ENCODE data around the gene GRK6.

Gene GRK6

GRCh38 chr5:177426566-177427210 is at the start of gene GRK6:
Gene GRK6, plus strand, starts transcription at chr5:177426676. Its CDS starts 170 bp downstream, at chr5:177426846.
- DNase-seq (ENCODE audit: low read depth in 1 of 2, low spot score in 1 of 2) = peak; percentile 43 to 57

- DNase-seq (ENCODE audit: low read depth in 1 of 2, low spot score in 1 of 2) = no peak
These were observed 48.4 kb upstream of the GRK6 start for GRCh38 chr5:177377851-177378776.

GRCh38 chr5:177378884-177379883 is 47.3 kb upstream of the GRK6 start:
- DNase-seq (ENCODE audit: low read depth in 1 of 2, low spot score in 1 of 2) = no peak

GRCh38 chr5:177380805-177381126 is 45.7 kb upstream of the GRK6 start:
- DNase-seq (ENCODE audit: low read depth in 1 of 2, low spot score in 1 of 2) = no peak

GRCh38 chr5:177382423-177383029 is 44.0 kb upstream of the GRK6 start:
- DNase-seq (ENCODE audit: low read depth in 1 of 2, low spot score in 1 of 2) = no peak

GRCh38 chr5:177383181-177383580 is 43.3 kb upstream of the GRK6 start:
- DNase-seq (ENCODE audit: low read depth in 1 of 2, low spot score in 1 of 2) = no peak

GRCh38 chr5:177384134-177384533 is 42.3 kb upstream of the GRK6 start, which contains the start of gene SLC34A1:
Gene SLC34A1, plus strand, starts transcription at chr5:177384434. Its CDS starts 1,308 bp downstream, at chr5:177385742.
- no peak for DNase-seq (ENCODE audit: low read depth in 1 of 2, low spot score in 1 of 2)

GRCh38 chr5:177385720-177386119 is 40.8 kb upstream of the GRK6 start:
- no peak for DNase-seq (ENCODE audit: low read depth in 1 of 2, low spot score in 1 of 2)

- no peak for DNase-seq (ENCODE audit: low read depth in 1 of 2, low spot score in 1 of 2)
These were observed 39.9 kb upstream of the GRK6 start for GRCh38 chr5:177386542-177386941.

GRCh38 chr5:177387405-177387804 is 39.1 kb upstream of the GRK6 start:
- DNase-seq (ENCODE audit: low read depth in 1 of 2, low spot score in 1 of 2) = no peak

GRCh38 chr5:177388521-177389052 is 37.9 kb upstream of the GRK6 start:
- no peak for DNase-seq (ENCODE audit: low read depth in 1 of 2, low spot score in 1 of 2)

- peak in 1 of 2 donors; percentile 36 for DNase-seq (ENCODE audit: low read depth in 1 of 2, low spot score in 1 of 2)
These were observed 37.0 kb upstream of the GRK6 start for GRCh38 chr5:177389241-177390169.

- peak; percentile 72 to 79 for DNase-seq (ENCODE audit: low read depth in 1 of 2, low spot score in 1 of 2)
These were observed 35.8 kb upstream of the GRK6 start for GRCh38 chr5:177390363-177391300.

- no peak for DNase-seq (ENCODE audit: low read depth in 1 of 2, low spot score in 1 of 2)
These were observed 33.7 kb upstream of the GRK6 start for GRCh38 chr5:177392765-177393164.

GRCh38 chr5:177393206-177393765 is 33.2 kb upstream of the GRK6 start:
- DNase-seq (ENCODE audit: low read depth in 1 of 2, low spot score in 1 of 2) = no peak

- DNase-seq (ENCODE audit: low read depth in 1 of 2, low spot score in 1 of 2) = no peak
These were observed 32.5 kb upstream of the GRK6 start for GRCh38 chr5:177393990-177394389.

GRCh38 chr5:177396078-177396477 is 30.4 kb upstream of the GRK6 start:
- DNase-seq (ENCODE audit: low read depth in 1 of 2, low spot score in 1 of 2) = no peak

- DNase-seq (ENCODE audit: low read depth in 1 of 2, low spot score in 1 of 2) = no peak
These were observed 29.7 kb upstream of the GRK6 start for GRCh38 chr5:177396807-177397206.

Measured in activated T-helper 1 cell treated with anti-CD3 and anti-CD28 coated beads, Interleukin-2, amount 50 U/mL, for 16 hours (primary cell).